GM10266 (cell line): ENCODE results near the gene PSMC3IP.

Experiments
- DNase-seq: peaks from one replicate; pipeline ENCODE4 v3.0.0; 2012; ENCODE audit errors: extremely low spot score
- TF ChIP-seq, protein P1 (sequence below): IDR thresholded peaks from 2 replicates; pipeline ENCODE4 v1.5.1; 2012; ENCODE audit warnings: mild to moderate bottlenecking, low read depth; ENCODE audit not compliant: control insufficient read depth, insufficient read depth; ENCODE audit errors: missing control alignments

PSMC3IP gene

DNA sequence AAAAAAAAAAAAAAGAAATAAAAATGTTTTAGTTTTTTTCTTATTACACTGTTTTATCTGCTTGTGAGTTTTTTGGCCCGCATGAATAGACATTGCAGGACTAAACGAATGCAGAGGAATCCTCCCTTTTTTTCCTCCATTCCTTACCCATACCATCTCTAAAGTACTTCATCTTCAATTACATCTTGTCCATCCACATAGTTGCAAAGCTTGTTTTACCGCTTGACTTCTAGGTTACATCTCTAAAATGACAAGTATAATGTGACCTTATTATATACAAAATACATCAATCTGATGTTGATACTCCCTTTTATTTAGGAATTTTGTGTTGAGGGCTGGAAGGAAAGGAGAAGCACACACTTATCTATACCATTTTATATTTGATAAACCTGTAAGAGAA is 18.9 kb upstream of the PSMC3IP start:
- TF ChIP-seq, protein P1, sequence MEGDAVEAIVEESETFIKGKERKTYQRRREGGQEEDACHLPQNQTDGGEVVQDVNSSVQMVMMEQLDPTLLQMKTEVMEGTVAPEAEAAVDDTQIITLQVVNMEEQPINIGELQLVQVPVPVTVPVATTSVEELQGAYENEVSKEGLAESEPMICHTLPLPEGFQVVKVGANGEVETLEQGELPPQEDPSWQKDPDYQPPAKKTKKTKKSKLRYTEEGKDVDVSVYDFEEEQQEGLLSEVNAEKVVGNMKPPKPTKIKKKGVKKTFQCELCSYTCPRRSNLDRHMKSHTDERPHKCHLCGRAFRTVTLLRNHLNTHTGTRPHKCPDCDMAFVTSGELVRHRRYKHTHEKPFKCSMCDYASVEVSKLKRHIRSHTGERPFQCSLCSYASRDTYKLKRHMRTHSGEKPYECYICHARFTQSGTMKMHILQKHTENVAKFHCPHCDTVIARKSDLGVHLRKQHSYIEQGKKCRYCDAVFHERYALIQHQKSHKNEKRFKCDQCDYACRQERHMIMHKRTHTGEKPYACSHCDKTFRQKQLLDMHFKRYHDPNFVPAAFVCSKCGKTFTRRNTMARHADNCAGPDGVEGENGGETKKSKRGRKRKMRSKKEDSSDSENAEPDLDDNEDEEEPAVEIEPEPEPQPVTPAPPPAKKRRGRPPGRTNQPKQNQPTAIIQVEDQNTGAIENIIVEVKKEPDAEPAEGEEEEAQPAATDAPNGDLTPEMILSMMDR = no peak
- DNase-seq = no peak

DNA sequence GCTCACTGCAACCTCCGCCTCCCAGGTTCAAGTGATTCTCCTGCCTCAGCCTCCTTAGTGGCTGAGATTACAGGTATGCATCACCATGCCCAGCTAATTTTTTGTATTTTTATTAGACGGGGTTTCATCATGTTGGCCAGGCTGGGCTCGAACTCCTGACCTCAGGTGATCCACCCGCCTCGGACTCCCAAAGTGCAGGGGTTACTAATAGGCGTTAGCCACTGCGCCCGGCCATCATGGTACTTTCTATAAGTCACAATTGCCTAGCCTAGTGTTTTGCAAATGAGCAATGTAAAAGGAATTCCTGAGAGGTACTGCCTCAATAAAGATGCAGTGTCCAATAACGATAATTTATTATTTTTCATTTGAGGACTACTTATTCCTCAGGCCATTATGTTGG is 13.9 kb upstream of the PSMC3IP start:
- TF ChIP-seq, protein P1 = no peak
- DNase-seq = no peak

DNA sequence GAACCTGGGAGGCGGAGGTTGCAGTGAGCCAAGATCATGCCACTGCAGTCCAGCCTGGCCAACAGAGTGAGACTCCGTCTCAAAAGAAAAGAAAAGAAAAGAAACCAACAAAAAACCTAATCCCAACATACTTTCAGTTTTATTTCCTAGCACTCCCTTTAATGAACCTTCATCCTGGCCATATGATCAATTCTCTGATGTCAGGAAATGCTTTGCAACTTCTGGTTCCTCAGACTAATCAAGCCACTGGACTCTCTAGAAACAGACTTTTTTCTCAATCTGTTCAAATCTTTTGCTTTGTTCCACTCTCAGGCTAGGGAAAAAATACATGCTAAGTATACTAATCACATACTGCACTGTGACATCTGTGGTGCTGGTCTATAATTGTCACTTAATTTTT is 13.4 kb upstream of the PSMC3IP start:
- TF ChIP-seq, protein P1 = no peak
- DNase-seq = no peak

DNA sequence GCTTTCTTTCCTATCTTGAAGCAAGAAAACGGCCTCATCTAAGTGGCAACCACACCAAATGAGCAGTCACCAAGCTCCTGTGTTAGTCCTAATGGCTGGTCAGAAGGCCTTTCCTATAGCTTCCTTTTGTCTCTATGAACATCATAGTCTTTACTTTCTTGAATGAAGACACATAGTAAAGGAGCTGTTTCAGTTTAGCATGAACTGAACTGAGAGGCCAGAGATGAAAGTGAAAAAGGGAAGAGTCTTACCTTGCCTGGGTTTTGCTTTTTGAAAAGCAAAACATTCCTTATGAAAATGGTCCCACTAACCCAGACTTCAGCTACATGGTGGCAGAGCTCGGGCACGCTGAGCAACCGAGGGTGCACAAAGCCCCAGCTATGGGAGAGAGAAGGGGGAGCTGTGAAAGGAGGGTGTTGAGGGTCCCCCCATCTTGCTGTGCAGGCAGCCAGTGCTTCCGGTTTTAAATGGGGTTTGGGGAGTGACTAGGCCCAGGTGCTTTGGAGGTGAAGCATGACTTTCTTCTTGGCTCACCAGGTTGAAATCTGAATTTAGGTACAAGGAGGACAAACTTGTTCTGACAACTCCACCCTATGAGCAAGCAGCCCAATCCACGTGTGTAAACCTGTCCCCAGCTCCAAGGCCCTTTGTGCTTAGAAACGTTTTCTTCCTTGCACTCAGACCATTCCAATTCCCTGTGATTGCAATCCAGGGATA is 9.1 kb upstream of the PSMC3IP start:
- DNase-seq = peak; percentile 58
- TF ChIP-seq, protein P1 = no peak

DNA sequence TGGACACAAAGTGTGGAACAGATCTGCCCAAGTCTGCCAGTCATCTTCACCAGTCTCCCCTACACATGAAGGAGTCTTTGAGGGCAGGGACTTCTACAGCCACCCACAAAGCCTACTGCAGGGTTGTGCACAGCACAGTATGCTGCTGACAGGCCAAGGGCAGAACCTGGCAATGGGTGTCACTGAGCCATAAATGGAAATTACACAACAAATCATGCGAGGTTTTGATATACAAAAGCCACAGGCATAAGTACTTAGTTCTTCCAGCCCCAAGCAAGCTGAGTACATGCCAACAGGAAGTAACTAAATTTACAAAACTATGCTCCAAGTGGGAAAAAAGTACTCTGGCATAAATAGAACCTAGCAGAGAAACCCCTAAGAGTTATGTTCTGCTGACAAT is 7.8 kb upstream of the PSMC3IP start:
- TF ChIP-seq, protein P1 = no peak

DNA sequence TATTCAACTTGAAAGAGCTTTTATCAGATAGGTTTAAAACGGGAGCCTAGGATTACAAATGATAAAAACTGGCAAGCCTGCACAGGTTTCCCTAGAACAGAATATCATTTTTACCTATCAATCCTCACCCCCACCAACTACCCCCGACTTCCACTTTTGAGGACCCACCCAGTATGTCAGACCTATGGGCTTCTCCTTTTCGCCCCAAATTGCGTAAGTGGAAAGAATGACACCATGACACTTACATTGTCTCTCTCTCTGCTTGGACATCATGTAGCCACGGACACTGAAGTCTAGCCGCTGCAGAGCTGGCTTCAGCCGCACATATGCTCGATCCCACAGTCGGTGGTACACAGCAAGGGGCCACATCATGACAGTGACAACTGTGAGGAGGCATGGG is 7.4 kb upstream of the PSMC3IP start:
- TF ChIP-seq, protein P1 = no peak
- DNase-seq = no peak

More for the DNA sequence above, 7.8 kb upstream of the PSMC3IP start:
- DNase-seq = no peak

DNA sequence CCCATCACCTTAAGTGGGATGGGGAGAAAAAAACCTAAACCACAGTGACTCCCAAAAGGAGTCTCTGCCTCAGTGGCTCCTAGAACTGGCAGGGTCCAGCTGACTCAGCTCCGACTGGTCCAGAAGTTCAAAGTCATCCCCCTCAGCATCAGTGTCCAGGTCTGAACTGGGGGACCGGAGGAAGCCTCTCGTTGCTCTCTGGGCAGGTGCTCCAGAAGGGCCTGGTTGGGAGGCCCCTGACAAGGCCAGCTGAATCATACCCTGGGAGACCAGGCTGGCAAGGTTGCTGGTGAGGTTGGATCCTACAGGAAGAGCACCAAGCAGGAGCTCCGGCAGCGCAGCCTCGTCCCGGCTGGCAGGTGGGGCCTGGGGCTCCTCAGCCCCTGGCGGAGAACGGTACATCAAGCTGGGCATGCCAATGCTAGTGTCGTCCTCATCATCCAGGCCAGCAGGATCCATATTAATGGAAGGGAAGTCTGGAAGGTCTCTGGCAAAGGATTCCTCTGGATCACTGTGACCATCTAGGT is 4.3 kb upstream of the PSMC3IP start:
- TF ChIP-seq, protein P1 = no peak

More for the DNA sequence above, 4.3 kb upstream of the PSMC3IP start:
- no peak for DNase-seq
